Measurements from ENCODE around the gene KRTAP9-4.
"Not testable (repeated sequence)": the region's sequence is repeated elsewhere in the genome, so short reads cannot be mapped to it uniquely, and the experiment has no call there.

Gene KRTAP9-4, protein sequence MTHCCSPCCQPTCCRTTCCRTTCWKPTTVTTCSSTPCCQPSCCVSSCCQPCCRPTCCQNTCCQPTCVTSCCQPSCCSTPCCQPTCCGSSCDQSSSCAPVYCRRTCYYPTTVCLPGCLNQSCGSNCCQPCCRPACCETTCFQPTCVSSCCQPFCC

DNA sequence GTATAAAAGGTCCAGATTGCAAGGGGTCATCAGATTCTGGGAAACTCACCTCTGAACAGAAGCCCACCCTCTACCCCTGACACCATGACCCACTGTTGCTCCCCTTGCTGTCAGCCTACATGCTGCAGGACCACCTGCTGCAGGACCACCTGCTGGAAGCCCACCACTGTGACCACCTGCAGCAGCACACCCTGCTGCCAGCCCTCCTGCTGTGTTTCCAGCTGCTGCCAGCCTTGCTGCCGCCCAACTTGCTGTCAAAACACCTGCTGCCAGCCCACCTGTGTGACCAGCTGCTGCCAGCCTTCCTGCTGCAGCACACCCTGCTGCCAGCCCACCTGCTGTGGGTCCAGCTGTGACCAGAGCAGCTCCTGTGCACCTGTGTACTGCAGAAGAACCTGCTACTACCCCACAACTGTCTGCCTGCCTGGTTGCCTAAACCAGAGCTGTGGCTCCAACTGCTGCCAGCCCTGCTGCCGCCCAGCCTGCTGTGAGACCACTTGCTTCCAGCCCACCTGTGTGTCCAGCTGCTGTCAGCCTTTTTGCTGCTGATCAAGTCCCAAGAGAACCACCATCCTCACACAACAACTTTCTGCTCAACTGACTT, at the start of gene KRTAP9-4:
KRTAP9-4 (plus strand) TSS at position 51 of the 604 bp plus-strand sequence; CDS start at position 85, 34 bp downstream.
- DNase-seq = not testable (repeated sequence)

DNA sequence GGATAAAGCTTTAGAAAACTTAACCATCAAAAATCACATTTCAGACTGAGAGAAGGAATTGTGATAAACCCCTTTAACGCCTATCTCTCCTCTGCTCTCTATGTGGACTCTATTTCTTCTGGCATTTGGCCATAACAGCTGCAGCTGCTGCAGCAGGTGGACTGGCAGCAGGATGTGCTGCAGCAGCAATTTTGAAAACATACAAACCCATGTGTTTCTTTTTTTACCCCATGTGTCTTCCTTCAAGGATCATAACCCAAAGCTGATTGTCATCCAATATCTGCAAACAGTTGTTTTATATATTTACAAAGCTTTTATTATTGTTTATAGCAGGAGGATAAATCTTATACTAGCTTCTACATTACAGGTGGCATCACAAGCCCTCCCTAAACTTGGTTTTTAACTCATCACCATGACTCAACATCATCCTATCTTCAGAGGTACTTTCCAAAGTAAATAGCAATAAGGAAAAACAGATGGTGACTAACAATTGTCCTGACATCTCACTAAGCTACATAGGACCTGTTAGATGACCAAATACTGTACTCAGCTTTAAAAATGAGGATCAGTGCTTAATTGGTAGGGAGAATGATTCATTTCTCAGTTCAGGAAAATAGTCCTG, 37.5 kb upstream of the KRTAP9-4 start:
- DNase-seq = no peak

DNA sequence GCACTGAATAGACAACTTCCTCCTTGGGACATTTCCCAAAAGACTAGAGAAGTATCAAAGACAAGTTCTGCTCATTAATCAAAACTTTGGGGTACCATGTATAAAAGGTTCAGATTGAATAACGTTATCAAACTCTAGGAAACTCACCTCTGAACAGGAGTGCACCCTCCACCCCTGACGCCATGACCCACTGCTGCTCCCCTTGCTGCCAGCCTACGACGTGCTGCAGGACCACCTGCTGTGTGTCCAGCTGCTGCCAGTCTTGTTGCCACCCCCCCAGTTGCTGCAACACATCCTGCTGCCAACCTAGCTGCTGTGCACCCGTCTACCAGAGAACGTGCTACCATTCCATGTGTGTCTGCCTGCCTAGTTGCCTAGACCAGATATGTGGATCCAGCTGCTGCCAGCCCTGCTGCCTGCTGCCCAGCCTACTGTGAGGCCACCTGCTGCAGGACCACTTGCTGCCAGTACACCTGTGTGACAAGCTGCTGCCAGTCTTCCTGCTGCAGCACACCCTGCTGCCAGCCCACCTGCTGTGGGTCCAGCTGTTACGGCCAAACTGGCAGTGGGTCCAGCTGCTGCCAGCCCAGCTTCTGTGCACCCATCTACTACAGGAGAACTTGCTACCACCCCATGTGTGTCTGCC, 36.8 kb upstream of the KRTAP9-4 start:
- no peak for DNase-seq

DNA sequence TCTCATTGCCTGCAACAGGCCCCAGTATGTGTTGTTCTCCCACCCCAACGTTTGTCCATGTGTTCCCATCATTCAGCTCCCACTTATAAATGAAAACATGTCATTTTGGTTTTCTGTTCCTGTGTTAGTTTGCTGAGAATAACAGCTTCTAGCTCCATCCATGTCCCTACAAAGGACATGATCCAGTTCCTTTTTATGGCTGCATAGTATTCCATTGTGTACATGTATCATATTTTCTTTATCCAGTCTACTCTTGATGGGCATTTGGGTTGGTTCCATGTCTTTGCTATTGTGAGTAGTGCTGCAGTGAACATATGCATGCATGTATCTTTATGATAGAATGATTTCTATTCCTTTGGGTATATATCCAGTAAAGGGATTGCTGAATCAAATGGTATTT, 33.8 kb upstream of the KRTAP9-4 start:
- no peak for DNase-seq

DNA sequence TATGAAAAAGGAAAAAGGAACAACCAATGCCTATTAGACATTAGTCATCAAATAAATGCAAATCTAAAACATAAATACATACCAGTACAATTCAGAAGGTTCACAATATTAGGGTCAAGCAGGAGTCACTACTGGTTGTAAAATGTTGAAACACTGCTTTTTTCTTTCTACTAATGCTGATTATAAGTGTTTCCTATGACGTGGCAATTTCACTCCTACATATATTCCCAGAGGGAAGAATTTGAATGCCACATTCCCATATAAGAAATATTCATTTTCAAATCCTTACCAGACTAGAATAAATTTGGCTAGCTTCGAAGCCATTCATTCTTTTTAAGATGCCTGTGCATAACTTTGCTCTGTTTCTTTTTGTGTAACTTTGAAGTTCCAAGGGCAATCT, 25.7 kb upstream of the KRTAP9-4 start:
- DNase-seq = no peak

DNA sequence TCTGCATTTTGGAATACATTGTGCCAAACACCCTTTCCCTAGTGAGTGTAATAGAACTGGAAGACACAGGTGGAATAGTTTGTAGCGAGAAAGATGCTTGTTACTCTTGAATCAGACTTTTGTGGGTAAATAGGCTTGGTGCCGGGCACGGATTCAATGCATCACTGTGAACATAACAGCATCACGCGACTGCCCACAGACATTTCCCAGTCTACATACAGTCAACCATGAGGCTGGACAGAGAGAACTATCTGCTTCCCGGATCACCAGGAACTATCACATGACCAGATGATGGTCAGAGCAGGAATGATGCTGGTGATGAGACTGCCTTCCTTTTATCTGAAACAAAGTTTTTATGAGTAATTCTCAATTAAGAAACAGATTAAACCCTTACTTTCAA, 23.4 kb upstream of the KRTAP9-4 start:
- DNase-seq = no peak

DNA sequence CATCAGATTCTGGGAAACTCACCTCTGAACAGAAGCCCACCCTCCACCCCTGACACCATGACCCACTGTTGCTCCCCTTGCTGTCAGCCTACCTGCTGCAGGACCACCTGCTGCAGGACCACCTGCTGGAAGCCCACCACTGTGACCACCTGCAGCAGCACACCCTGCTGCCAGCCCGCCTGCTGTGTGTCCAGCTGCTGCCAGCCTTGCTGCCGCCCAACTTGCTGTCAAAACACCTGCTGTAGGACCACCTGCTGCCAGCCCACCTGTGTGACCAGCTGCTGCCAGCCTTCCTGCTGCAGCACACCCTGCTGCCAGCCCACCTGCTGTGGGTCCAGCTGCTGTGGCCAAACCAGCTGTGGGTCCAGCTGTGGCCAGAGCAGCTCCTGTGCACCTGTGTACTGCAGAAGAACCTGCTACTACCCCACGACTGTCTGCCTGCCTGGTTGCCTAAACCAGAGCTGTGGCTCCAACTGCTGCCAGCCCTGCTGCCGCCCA, 22.8 kb upstream of the KRTAP9-4 start, which contains the start of gene KRTAP9-2:
KRTAP9-2 (plus strand) TSS at position 51 of the 498 bp plus-strand sequence; CDS start at position 58, 7 bp downstream.
- not testable (repeated sequence) for DNase-seq

DNA sequence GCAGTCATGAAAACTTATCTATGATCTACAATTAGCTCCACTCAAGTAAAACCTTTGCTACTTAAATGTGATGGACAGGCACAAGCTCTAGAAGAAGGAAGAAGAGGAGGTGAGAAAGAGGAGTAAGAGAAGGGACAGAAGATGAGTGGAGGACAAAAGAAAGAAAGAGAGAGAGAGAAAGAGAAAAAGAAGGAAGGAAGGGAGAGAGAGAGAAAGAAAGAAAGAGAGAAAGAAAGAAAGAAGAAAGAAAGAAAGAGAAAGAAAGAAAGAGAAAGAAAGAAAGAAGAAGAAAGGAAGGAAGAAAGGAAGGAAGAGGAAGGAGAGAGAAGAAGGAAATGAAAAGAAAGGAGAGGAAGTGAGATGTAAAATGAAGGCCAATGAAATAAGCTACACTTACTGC, 19.4 kb upstream of the KRTAP9-4 start:
- no peak for DNase-seq

DNA sequence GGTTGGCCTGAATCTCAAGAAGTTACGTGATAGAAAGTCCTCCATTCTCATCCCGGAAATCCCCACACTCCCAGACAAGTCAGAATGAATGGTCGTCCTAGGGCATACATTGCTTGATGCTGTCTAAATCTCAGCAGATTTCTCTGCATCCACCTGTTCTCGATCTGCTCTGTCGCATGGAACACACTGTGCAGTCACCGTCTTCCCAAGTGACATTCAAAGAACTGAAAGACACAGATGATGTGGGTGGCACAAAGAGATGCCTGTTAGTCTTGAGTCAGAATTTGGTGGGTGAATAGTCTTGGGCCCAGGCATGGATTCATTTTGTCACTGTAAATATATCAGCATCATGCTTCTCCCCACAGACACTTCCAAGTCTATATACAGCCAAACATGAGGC, 17.8 kb upstream of the KRTAP9-4 start:
- DNase-seq = no peak

DNA sequence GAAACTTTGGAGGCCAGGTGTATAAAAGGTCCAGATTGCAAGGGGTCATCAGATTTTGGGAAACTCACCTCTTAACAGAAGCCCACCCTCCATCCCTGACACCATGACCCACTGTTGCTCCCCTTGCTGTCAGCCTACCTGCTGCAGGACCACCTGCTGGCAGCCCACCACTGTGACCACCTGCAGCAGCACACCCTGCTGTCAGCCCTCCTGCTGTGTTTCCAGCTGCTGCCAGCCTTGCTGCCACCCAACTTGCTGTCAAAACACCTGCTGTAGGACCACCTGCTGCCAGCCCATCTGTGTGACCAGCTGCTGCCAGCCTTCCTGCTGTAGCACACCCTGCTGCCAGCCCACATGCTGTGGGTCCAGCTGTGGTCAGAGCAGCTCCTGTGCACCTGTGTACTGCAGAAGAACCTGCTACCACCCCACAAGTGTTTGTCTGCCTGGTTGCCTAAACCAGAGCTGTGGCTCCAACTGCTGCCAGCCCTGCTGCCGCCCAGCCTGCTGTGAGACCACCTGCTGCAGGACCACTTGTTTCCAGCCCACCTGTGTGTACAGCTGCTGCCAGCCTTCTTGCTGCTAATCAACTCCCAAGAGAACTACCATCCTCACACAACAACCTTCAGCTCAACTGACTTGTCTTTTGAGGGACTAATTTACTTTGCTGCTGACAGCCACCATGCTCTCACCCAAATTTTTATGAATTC, 16.9 kb upstream of the KRTAP9-4 start, which contains the start of gene KRTAP9-3:
KRTAP9-3 (plus strand) TSS at position 51 of the 707 bp plus-strand sequence; CDS start at position 104, 53 bp downstream.
- DNase-seq = not testable (repeated sequence)

DNA sequence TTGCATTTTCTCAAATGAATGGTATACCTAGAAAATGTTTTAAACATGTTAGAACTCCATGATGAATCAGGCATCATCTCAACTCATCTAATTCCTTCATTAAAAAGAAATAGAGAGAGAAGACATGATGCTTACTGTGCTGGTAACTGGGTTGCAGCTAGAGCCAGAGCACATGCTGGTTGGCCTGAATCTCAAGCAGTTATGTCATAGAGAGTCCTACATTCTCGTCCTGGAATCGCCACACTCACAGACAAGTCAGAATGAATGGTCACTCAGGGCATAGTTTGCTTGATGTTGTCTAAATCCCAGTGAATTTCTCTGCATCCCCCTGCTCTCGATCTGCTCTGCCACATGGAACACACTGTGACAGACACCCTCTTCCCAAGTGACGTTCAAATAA, 12.4 kb upstream of the KRTAP9-4 start:
- DNase-seq = not testable (repeated sequence)

DNA sequence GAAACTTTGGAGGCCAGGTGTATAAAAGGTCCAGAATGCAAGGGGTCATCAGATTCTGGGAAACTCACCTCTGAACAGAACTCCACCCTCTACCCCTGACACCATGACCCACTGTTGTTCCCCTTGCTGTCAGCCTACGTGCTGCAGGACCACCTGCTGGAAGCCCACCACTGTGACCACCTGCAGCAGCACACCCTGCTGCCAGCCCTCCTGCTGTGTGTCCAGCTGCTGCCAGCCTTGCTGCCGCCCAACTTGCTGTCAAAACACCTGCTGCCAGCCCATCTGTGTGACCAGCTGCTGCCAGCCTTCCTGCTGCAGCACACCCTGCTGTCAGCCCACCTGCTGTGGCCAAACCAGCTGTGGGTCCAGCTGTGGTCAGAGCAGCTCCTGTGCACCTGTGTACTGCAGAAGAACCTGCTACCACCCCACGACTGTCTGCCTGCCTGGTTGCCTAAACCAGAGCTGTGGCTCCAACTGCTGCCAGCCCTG, 11.5 kb upstream of the KRTAP9-4 start, which contains the start of gene KRTAP9-8:
KRTAP9-8 (plus strand) TSS at position 51 of the 489 bp plus-strand sequence; CDS start at position 104, 53 bp downstream.
- DNase-seq = not testable (repeated sequence)

DNA sequence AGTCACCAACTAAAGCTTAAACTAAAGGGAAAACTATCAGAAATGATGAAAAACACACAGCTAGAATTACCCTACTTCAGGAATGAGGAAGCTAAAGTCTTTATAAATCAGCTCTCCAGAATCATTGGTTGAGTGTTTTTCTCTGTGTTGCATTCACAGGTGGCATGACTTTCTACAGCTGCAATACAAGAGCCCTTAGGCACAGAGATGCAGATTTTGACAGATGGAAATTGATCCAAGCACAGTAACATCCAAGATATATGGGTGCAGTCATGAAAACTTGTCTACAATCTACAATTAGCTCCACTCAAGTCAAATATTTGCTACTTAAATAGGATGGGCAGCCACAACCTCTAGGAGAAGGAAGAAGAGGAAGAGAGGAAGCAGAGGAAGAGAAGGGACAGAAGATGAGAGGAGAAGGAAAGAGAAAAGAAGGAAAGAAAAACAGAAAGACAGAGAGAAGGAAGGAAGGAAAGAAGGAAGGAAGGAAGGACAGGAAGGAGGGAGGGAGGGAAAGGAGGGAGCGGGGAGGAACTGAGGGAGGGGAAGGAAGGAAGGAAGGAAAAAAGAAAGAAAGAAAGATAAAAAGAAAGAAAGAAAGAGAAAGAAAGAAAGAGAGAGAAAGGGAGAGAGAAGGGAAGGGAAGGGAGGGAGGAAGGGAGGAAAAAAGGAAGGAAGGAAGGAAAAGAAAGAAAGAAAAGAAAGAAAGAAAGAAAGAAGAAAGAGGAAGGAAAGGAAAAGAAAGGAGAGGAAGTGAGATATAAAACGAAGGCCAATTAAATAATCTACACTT, 2.3 kb upstream of the KRTAP9-4 start:
- not testable (repeated sequence) for DNase-seq

DNA sequence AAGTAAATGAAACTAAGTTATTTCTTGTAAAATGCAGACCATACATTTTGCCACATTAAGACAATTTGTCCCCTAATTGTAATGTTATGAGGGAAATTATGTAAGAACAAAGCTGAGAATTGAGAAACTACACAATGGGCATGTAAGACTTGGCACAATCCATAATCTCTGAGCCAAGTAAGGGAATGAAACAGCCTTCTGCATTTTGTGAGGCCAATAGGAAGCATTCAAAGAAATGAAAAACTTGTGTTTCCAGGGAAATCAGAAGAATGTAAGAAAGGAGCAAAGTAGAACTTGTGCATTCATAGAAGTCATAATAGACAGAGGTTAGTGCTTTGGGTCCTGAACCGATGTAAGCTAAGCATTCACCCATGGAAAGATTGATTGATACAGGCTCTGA, 1.8 kb downstream of the KRTAP9-4 start:
- DNase-seq = no peak

DNA sequence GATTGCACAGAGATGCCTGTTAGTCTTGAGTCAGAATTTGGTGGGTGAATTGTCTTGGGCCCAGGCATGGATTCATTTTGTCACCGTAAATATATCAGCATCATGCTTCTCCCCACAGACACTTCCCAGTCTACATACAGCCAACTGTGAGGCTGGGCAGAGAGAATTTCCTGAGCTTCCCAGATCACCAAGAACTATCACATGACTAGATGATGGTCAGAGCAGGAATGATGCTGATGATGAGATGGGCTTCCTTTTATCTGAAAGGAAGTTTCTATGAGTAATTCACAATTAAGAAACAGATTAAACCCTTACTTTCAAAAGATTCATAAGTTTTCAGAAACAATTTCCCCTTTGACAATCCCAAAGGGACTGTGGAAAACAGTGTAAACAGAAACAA, 5.4 kb downstream of the KRTAP9-4 start:
- no peak for DNase-seq

DNA sequence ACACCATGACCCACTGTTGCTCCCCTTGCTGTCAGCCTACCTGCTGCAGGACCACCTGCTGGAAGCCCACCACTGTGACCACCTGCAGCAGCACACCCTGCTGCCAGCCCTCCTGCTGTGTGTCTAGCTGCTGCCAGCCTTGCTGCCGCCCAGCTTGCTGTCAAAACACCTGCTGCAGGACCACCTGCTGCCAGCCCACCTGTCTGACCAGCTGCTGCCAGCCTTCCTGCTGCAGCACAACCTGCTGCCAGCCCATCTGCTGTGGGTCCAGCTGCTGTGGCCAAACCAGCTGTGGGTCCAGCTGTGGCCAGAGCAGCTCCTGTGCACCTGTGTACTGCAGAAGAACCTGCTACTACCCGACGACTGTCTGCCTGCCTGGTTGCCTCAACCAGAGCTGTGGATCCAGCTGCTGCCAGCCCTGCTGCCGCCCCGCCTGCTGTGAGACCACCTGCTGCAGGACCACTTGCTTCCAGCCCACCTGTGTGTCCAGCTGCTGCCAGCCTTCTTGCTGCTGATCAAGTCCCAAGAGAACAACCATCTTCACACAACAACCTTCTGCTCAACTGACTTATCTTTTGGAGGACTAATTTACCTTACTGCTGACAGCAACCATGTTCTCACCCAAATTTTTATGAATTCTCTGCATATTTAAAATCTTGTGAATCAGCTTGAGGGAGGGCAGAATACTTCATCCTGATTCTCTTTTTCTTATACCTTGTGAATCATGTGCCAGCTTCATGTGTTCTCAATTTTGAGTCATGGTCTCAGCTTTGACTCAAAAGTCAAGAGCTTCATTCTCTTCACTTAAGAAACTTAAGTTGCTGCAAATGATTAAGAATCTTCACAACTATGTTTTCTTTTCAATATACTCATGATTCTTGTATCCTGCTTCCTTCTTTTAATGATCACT, 6.1 kb downstream of the KRTAP9-4 start, which contains the start of gene KRTAP9-9:
KRTAP9-9 (plus strand) TSS at position 4 of the 910 bp plus-strand sequence.
- not testable (repeated sequence) for DNase-seq

DNA sequence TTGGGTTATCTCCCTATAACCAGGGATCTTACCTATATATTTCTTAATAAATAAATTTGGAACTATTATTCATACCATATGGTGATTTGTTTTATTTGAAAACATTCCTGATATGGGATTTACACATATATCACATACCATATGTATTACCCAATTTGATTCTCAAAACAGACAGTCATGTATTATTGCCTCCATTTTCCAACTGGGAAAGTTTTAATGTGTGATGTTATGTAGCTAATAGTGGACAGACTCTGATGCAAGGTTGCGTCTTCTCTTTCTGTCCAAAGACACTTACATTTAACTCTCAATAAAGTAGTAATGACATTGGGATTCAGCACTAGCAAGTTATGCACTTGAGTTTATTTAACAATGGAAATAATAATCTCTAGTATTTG, 6.8 kb downstream of the KRTAP9-4 start:
- DNase-seq = no peak

DNA sequence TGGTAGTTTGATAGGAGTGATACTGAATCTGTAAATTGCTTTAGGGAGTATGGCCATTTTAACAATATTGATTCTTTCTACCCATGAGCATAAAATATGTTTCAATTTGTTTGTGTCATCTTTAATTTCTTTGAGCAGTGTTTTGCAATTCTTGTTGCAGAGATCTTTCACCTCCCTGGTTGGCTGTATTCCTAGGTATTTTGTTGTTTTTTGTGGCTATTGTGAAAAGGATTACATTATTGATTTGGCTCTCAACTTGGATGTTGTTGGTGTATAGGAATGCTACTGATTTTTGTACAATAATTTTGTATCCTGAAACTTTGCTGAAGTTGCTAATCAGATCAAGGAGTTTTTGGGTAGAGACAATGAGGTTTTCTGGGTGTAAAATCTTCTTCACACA, 8.9 kb downstream of the KRTAP9-4 start:
- DNase-seq = no peak

DNA sequence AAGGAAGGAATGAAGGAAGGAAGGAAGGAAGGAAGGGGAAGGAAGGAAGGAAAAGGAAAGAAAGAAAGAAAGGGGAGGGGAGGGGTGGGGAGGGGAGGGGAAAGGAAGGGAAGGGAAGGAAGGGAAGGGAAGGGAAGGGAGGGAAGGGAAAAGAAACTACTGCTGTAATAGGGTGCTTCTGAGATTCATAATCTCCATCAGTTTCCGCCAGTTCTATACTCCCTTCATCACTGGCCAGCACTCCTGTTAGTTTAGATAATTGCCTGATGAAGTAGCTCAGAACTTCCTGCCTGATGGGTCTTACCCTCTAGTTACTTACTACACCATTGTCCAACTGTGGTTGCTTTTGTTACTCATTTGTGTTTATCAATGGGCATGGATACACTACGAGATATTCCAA, 13.7 kb downstream of the KRTAP9-4 start:
- DNase-seq = no peak
